Prostate gland (tissue), 2 donors: ENCODE results near the gene TCEAL2. TPM values are rescaled to one million over a fixed set of nuclear protein-coding genes. Genes with fewer than 3 reads are reported as not detected.

ENCODE experiments used
- DNase-seq: peaks from one replicate; pipeline ENCODE4 v3.0.0-alpha.2; 2019; ENCODE audit warnings: low spot score
- H3K27ac ChIP-seq, 2 donors: fragments of 200-600 bp; sonication (generic); 2 replicates each; pipeline ENCODE4 v1.5.1; 2017 to 2019
- H3K27me3 ChIP-seq: fragments of 200-600 bp; sonication (generic); replicated peaks from 2 replicates; pipeline ENCODE4 v1.5.1; 2019; ENCODE audit not compliant: insufficient read depth
- H3K36me3 ChIP-seq, 2 donors: fragments of 200-600 bp; sonication (generic); 1 replicate in 1 of 2; 2 replicates in 1 of 2; pipeline versions ENCODE4 v1.5.1 to v1.8.1; 2017 to 2019
- H3K4me1 ChIP-seq: fragments of 200-600 bp; sonication (generic); replicated peaks from 2 replicates; pipeline ENCODE4 v1.5.1; 2019
- H3K4me3 ChIP-seq, 2 donors: fragments of 200-600 bp; sonication (generic); 2 replicates each; pipeline ENCODE4 v1.5.1; 2017 to 2019
- H3K9me3 ChIP-seq: fragments of 200-600 bp; sonication (generic); 2 replicates; pipeline ENCODE4 v1.5.1; 2017
- CTCF ChIP-seq, 4 experiments: fragments of 200-600 bp in 2 of 4; fragments of 450-650 bp in 2 of 4; sonication (generic) in 2 of 4; IDR thresholded peaks; 1 replicate in 3 of 4; 2 replicates in 1 of 4; pipeline ENCODE4 v1.5.1; 2016 to 2019; ENCODE audit warnings: antibody characterized with exemption in 4 of 4, mild to moderate bottlenecking in 2 of 4, moderate library complexity in 2 of 4
- POLR2A ChIP-seq: fragments of 450-650 bp; IDR thresholded peaks from one replicate; pipeline ENCODE4 v1.6.1; 2016; ENCODE audit warnings: antibody characterized with exemption, mild to moderate bottlenecking
- POLR2AphosphoS5 ChIP-seq: sonication (generic); formaldehyde crosslinking; IDR thresholded peaks from one replicate; pipeline ENCODE4 v1.6.1; 2017; ENCODE audit warnings: antibody characterized with exemption
- WGBS: methylation state at CpG from one replicate; pipeline ENCODE4 v1.1.5; 2018; 5-methylcytosine and 5-hydroxymethylcytosine counted together
- intact Hi-C: fragments of 100-400 bp; cut with DNase I; formaldehyde crosslinking; loops from one replicate; pipeline ENCODE4 v1.14.2; 2022
- total RNA-seq, 2 donors: library from RNA; depleted of rRNA; stranded (reverse); fragments of >200 nt; gene quantifications; one replicate each; pipeline ENCODE4 v1.1.0, GENCODE V29; 2016

TCEAL2 gene
- total RNA-seq, 2 donors from 2014 or later, result 1.6 to 37.0 TPM

DNA sequence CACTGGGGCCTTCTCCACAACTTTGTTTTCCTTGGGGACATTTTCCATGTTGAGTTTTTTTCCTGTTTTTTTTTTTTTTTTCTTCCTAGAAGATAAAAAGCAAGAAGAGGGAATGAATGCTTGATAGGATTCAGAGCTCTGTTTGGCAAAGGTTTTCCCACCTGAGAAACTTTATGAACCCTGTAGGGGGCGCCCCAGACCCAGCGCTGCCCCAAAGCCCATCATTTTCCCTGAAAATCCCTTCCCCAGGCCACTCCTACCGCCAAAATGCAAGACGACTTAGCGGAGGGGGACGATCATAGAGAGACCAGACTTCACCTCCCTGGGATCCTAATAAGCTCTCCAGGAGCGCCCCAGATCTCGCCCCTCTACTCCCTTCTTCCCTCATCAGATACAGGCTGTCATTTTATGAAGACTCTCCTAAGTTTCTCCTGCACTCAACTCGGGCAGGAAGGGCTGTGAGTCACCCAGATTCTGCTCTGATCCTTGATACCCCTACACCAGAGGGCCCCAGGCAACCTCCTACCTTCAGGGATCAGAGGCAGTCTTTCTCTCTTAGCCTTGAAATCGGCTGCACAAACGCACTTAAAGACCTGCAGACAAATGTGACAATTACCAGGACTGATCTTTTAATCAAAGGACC lies 28.9 kb downstream of the TCEAL2 start:
- TF ChIP-seq POLR2A (no peak), POLR2AphosphoS5 (no peak), CTCF (IDR thresholded peaks at IDR 0.05) (peak in 1 of 4 experiments; percentile 20)
- Histone ChIP-seq H3K36me3 (no peaks in the 10 kb centered on the region), H3K27ac (no peak overlapping the region), H3K4me1 (no peaks in the 10 kb centered on the region), H3K27me3 (no peaks in the 10 kb centered on the region), H3K4me3 (no peak overlapping the region), H3K9me3 (no peaks in the 10 kb centered on the region)
- intact Hi-C loops, result no loop called here
- WGBS, result 18% methylated on average over 11 of the region's 11 CpGs
- peak; percentile 3 for DNase-seq

- WGBS, result 1% methylated on average over 27 of the region's 32 CpGs
- Histone ChIP-seq H3K4me1 (no peaks in the 10 kb centered on the region), H3K9me3 (no peaks in the 10 kb centered on the region), H3K36me3 (no peaks in the 10 kb centered on the region), H3K4me3 (peak overlapping the region; percentile 25 to 27), H3K27me3 (no peaks in the 10 kb centered on the region), H3K27ac (peak overlapping the region; percentile 38 to 56)
- TF ChIP-seq POLR2AphosphoS5 (no peak), CTCF (IDR thresholded peaks at IDR 0.05) (no peak), POLR2A (no peak)
- peak; percentile 4 for DNase-seq
- intact Hi-C loops, result no loop called here
Measured at GRCh38 chrX:102154900-102155805, 29.7 kb downstream of the TCEAL2 start.

GRCh38 chrX:102155806-102156179 lies 30.3 kb downstream of the TCEAL2 start, which contains the start of gene BEX5:
Gene BEX5, minus strand, starts transcription at chrX:102155977. Its CDS starts 1,712 bp downstream, at chrX:102154265.
- no peaks in the 10 kb centered on the region for H3K36me3 ChIP-seq
- 0% methylated on average over 3 of the region's 15 CpGs for WGBS
- DNase-seq, result peak; percentile 54
- H3K27ac ChIP-seq, result peak within 1 kb of the TSS; percentile 38 to 56
- H3K9me3 ChIP-seq, result no peaks in the 10 kb centered on the region
- no peaks in the 10 kb centered on the region for H3K4me1 ChIP-seq
- intact Hi-C loops, result no loop called here
- H3K4me3 ChIP-seq, result peak within 1 kb of the TSS; percentile 25 to 27
- TF ChIP-seq POLR2A, result peak; percentile 67
- TF ChIP-seq POLR2AphosphoS5, result peak; percentile 52
- TF ChIP-seq CTCF (IDR thresholded peaks at IDR 0.05), result no peak
- H3K27me3 ChIP-seq, result no peaks in the 10 kb centered on the region

Other genes starting within 250 kb of the TCEAL2 start
- gene ZMAT1, start 193.7 kb upstream of the TCEAL2 start, total RNA-seq, result 10 to 100 TPM in 1 of 2 donors, 1 to 10 TPM in 1; 7.3 to 14.2 TPM
- gene TCEAL6, start 16.8 kb downstream of the TCEAL2 start, total RNA-seq, result 10 to 100 TPM in 1 of 2 donors, not detected in 1; 36.8 TPM
- 10 to 100 TPM in 1 of 2 donors, 1 to 10 TPM in 1; 3.2 to 24.5 TPM for gene BEX5, start 30.3 kb downstream of the TCEAL2 start, total RNA-seq
- not detected for gene TCP11X1, start 89.6 kb downstream of the TCEAL2 start, total RNA-seq
- 1 to 10 TPM in 1 of 2 donors, not detected in 1; 8.7 TPM for gene NXF2, start 121.5 kb downstream of the TCEAL2 start, total RNA-seq